HG03378 (cell line): Measurements from ENCODE around the gene PLCB1.
"Not testable (repeated sequence)": the region's sequence is repeated elsewhere in the genome, so short reads cannot be mapped to it uniquely, and the experiment has no call there.

Source experiments
- ATAC-seq: cut with Tn5 transposase; IDR thresholded peaks from one replicate; pipeline ENCODE4 v1.9.1; 2021; ENCODE audit warnings: mild to moderate bottlenecking, moderate library complexity; ENCODE audit not compliant: unreplicated experiment

PLCB1 gene

DNA sequence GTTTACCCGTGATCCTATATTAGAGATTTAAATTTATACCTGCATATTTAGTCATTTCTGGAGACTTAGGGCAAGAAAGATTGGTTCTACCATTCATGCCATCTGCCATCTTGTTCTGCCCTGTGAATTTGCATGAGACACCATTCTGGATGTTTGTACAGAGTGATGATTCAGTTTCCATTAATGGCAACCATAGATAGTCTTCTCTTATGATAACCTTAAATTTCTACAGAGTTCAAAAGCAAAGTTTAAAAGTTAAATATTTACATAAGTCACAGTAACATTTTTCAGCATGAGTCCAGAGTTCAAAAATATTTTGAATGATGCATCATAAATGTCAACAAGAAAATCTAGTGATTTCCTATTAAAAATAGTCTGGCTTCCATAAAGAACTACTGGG, 23.2 kb downstream of the PLCB1 start:
- no peak for ATAC-seq

DNA sequence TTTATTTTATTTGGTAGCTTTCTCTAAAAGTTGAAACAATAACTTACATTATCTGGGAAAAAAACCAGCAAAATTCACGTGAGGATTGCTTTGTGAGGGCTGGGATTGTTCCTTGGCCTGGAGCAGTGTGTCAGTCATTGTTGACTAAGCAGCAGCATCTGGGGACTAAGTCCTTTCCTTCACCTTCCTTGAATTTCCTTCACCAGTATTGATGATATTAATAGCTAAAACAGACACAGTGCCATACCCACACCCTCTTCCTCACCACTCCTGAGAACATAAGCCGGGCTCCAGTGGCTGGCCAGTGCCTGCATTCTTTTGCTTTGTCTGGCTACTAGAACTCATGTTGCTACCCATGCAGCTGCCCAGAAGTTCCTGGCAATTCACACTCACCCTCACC, 23.7 kb downstream of the PLCB1 start:
- no peak for ATAC-seq

DNA sequence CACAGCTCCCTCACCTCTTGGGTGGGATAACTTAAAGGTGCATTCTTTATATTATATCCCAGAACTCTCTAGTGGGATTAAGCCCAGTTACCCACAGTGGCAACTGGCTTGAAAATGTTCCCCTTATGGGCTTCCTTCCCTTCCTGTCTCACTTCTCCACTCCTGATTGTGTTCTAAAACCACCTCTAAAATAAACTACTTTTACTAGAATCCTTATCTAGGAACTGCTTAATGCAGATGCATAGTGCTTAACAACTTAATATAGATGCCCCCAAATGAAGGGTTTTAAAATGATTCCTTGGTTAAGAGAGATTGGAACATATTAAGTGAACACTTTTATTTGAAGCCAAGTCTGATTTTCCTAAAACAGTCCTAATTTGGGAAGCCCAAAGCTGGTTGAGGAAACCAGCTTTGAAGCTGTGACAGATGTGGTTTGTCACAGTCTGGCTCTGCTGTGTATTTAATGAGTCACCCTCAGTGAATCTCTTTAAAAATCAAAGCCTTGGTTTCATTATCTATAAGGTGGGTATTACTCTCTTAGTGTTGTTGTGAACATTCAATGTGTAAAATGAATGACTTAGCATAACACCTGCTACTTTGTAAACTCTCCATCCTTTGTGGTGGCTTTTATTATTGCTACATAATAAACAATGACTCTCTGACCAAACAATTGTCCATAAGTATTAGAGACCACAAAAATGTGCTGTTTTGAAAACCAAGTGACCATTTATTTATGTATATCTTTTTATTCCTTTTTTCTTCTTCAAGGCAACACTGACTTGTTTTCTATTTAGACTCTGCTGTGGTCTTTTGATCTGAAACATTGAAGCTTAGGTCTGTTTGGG, 24.4 kb downstream of the PLCB1 start:
- peak; percentile 90 for ATAC-seq

DNA sequence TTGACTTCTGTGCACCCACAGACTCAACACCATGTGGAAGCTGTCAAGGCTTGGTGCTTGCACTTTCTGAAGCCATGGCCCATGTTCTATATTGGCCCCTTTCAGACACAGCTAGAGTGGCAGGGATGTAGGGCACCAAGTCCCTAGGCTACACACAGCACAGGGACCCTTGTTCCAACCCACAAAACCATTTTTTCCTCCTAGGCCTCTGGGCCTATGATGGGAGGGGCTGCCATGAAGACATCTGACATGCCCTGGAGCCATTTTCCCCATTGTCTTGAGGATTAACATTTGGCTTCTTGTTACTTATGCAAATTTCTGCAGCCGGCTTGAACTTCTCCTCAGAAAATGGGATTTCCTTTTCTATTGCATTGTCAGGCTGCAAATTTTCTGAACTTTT, 27.2 kb downstream of the PLCB1 start:
- not testable (repeated sequence) for ATAC-seq

DNA sequence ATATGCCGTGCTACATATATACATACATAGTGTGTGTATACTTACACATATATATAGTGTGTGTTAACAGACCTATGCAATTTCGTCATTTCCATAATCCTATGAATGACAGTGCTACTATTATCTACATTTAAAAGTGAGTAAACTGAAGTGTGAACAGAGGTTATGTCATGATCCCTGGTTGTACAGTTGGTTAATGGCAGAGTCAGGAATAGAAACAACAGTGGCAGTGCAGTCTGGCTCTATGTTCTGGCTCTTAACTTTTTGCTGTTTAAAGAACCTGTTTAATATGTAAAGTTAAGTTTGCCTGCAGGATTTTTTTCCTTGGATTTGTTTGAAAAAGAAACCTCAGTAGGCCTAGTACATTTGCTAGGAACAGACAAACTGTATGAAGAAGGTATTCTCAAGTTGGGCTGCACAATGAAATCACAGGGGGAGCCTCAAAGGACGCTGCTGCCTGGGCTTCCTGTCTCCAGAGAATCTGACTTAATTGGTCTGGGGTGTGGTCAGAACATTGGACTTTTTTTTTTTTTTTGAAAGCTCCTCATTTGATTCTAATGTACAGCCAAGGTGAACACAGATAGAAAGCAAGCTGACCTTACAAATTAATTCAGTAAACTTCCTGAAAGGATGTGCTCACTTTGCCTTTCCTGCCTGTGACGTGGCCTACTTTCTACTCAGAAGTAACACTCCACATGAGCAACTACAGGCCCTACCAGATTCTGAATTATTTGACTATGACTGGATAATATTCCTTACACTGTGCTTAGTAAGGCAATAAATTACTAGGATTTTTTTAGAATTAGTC, 29.4 kb downstream of the PLCB1 start:
- no peak for ATAC-seq

DNA sequence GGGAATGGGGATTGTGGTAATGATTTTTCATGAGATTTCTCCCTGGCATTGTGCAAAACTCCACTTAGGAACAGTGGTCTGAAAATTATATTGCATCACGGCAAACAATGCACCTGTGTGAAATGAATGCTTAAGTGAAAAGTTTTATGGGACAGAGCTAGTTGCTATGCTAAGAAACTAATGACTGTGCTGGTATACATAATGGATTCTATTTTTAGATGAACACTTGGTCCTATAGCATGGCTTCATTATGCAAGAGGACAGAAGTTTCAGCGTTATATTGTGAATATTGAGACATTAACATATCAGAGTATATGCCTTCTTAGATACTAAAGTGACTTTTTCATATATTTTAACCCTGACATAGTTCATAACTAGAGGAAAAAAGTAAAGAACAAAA, 30.5 kb downstream of the PLCB1 start:
- ATAC-seq: no peak

DNA sequence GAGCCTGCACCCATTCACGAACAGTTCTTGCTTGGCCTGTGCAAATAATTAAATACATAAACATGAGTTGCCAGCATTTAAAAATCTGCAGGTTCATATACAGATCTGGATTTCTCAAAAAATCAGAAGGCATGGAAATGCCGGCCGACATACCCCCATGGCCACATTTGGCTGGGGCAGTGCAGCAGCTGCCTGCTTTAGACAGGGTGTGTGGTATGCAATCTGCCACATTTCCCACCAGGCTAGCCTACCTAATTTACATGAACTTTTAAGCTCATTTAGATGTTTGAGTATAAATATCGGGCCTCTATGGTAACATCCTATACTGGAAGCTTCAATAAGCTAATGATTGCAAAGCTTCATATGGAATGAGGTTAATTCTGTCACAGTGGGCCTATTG, 31.5 kb downstream of the PLCB1 start:
- no peak for ATAC-seq

DNA sequence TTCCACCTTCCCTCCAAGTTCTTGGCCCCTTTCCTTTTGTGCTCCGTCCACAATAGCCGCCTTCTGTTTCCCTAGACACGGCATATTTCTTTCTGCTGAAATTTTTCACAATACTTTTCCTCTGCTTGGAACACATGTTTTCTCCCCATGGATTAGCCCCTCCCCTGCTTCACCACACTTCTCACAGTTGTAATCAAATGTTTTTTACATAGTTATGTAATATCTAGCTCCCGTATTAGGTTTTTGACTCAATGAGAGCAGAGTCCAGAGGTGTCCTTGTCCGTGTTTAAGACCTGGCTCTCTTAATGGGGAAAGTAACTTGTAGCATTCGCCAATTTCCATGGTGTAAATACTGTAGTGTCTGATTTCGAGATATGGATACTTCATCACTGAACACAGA, 34.7 kb downstream of the PLCB1 start:
- no peak for ATAC-seq

DNA sequence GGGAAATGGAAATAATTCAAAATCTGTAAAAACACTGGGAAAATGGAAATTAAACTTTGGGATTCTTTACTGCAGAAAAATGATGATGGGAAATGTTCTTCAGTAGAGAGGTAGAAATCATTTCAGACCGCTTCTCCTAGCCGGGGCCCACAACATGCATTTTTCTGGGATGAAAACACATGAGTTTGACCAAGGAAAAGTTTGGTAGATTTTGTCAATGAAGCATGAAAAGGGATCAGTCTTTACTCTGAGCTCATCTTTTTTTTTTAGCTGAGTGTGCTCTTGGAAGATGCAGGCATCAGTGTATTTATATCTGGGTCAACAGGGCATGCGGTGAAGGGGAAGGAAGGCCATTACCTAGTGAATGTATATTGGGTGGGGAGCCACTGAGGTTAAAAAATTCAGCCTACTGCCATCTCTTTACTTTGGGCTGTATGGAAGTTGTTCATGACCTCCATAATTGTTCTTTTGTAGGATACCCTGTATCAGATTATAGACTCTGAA, 36.8 kb downstream of the PLCB1 start:
- ATAC-seq: no peak

DNA sequence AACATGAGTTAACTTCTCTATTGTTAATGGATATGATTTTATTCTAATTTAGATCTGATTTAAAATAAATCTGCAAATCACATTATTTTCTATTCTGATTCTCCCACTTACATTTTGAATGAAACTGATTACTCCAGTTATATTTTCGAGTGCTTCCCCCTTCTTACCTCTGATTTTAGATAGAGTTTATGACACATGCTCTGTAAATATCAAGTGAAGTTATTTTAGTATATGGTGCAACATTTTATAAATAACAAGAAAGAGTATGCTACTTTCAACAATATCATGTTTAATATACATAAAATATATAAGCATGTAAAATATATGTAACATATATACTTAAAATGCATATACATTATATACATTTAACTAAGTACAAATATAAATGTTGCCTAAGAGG, 38.9 kb downstream of the PLCB1 start:
- ATAC-seq: no peak

DNA sequence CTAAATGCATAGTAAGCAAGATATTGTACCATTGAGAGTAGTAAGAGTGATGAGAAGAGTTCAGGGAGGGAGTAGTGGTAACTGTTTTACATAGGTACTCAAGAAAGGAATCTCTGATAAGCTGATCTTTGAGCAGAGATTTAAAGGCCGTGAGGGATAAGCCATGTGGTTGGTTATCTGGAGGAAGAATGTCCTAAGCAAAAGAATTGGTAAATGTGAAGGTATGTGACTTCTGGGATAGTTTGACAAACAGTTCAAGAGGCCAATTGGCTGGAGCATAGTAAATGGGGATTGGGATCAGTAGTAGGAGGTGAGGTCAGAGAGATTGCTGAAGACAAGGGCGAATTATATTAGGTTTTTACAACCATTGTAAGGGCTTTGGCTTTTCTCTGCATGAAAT, 40.1 kb downstream of the PLCB1 start:
- no peak for ATAC-seq

DNA sequence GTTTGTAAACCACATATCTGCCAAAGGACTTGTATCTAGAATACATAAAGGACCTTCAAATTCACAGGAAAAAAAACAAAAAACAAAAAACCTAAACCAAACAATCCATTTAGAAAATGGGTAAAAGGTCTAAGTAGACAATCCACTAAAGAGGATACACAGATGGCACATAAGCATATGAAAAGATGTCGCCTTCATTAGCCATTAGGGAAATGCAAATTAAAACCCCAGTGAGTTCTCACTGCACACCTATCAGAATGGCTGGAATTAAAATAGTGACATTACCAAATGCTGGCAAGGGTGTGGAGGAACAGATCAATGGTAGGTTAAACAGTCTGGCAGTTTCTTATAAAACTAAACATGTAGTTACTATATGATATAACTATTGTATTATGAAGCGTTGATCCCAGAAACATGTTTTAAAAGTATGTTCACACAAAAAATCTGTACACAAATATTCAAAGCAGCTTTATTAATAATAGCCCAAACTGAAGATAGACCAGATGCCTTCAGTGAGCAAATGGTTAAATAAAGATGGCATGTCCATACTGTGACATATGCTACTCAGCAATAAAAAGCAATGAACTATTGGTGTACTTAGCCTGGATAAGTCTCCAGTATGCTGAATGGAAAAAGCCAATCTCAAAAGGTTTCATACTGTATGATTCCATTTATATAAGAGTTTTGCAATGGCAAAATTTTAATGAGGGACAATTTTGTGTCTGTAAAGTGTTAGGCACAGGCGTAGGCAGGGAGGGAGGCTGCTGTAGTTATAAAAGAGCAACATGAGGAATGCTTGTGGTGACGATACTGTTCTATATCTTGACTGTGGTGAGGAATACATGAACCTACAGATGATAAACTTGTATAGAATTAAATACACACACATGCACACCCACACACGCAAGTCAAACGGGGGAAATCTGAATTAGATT, 43.9 kb downstream of the PLCB1 start:
- ATAC-seq: no peak

DNA sequence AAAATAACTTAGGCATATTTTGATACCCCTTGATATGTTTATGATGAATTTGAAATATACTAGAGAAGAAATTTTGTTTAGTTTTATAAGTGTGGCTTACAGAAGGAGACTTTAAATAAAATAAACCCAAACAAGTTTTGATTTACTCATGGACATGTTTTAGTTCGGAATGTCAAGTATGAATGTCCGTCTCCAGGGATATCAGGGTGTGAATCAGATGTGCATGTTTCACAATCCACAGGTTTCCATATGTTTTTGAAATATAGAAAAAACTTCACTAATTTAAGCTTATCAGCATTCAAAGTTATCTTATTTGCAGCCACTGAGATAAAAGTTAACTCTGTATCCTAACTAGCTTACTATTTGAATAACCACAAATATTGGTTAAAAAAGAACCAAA, 51.5 kb downstream of the PLCB1 start:
- ATAC-seq: no peak

DNA sequence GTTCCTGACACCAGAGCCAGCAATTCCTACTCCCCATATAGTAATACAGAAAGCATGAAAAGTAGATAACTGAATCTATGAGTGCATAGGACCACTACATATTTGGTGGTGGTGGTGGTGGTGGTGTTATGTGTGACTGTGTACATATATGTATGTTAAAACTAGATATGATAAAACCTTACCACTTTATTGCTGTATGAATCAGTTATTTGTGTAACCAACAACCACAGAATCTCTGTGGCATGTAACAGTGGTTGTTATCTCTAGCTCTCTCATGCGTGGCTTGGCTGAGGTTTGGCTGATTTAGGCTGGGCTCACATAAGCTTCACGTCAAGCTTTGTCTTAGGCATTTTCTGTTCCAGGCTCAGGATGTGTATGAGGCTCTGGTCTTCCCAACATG, 55.7 kb downstream of the PLCB1 start:
- ATAC-seq: no peak

DNA sequence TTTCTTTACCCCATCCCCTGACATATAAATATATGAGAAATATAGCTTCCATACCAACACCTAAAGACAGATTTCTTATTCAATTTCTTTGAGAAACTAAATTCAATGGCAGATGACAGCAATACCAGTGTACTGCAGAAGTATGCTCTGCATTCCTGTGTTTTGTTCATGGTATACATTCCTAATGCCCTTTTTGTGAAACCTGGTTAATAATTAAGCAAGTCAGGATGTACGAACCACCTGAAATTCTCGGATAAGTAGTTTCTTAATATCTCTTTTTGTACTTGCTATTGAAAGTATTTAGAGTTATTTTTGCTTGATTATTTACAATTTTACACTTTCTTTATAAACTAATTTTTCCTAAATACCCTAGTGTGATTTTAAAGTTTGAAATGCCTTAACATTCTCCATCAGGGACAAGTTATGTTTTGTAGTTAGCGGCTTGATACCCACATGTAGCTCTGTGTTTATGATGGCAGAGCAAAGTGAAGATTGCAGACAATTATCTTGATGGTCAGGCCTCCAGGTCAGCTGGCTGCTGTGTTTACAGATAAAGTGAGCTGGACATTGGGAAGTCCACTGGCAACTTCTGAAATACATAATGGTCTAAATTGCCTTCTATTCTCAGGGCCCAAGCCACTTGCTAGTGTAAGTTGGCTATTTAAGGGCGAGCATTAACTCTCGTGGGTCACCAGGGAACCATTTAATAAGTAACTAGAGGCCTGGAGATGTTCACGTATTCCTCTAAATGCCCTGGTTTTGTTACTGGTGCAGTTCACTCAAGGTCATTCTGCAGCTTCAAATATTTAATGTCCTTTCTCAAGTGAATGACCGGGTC, 58.2 kb downstream of the PLCB1 start:
- no peak for ATAC-seq

DNA sequence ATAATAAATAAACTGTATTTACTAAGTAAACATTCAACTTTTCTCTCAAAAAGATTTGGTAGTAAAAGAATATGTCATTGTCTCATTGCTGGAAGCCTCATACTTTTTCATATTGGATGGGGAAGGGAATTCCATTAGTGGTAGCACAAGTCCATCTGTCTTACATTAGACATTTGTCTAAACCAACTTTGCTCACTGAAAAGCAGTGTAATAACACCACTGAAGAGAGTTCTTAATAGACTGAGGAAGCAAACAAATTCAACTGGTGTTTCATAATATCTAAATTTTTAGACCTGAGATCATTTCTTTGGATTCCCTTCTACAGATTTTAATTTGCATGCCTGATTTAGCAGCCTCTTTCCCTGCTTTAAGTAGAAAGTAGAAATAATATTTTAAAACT, 62.7 kb downstream of the PLCB1 start:
- ATAC-seq: no peak

DNA sequence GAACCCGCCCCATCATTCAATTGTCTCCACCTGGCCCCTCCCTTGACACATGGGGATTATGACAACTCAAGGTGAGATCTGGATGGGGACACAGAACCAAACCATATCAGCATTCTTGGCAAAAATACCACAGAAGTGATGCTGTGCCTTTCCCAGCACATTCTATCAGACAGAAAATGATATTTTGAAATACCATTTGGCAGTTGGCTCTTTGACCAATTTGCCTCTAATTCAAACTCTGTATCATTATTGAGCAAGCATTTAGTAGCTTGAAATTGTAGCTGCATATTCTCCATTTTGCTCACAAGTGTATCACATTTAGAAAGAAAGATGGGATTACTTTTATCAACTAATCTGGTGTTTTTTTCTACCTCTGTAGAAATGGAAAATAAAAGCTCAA, 64.0 kb downstream of the PLCB1 start:
- ATAC-seq: no peak

DNA sequence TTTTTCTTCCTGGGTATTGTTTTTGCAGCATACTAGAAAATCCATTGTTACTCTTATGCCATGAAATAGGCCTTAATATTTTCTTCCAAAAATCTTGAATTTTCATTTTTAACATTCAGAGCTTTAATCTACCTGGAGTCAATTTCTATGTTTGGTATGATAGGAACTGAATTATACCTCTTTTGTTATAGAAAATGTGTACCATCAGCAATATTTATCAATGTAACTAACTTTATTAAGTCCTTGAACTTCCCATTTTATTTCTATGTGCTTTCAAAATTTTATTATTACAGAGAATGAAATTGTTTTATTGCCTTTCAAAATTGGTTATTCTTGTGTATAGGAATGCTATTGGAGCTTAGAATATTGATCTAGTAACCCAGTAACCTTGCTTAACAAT, 68.2 kb downstream of the PLCB1 start:
- no peak for ATAC-seq

DNA sequence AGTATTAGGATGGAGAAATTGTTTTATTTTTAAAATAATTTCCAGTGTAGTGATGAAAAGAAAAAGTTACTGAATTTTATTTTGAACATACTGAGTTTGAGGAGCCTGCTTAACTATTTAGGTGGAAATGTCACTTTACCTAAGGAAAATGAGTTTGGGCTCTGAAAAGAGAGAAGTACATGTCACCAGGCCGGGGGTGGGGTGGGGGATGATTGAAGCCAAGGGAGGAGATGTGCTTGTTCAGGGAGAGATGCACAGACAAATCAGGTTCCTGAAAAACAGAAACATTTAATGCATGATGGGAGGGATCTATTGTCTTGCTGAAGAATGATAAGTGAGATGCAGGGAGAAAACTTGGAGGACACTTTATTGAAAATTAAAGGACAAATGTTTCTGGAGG, 71.3 kb downstream of the PLCB1 start:
- ATAC-seq: no peak

DNA sequence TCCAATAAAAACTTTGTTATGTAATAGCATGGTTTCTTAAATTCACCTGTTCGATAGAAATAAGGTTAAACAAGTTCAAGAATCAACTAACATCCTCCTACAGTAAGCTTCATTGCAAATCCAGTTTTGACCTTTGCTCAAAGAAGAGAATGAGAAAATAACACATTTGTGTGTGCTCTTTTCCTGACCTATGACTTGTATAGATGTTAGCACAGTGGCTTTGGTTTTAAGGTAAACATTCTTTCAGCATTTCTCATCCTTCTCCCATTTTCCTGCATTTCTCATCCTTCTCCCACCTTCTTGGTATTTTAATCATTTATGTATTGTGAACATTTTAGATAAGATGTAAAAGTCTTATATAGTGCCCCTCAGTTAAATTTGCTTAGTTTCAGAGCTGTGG, 73.9 kb downstream of the PLCB1 start:
- ATAC-seq: no peak
